SK-N-DZ (cell line): Measurements from ENCODE around the gene TP53TG5.

Experiments used
- DNase-seq: peaks from one replicate; pipeline ENCODE4 v3.0.0-alpha.2; 2015; ENCODE audit warnings: low spot score

TP53TG5 gene

GRCh38 chr20:45346851-45347250, 31.3 kb downstream of the TP53TG5 start:
- no peak for DNase-seq

- no peak for DNase-seq
Observed at GRCh38 chr20:45346291-45346718, 31.8 kb downstream of the TP53TG5 start.

- DNase-seq, result no peak
Observed at GRCh38 chr20:45345104-45345936, 32.8 kb downstream of the TP53TG5 start.

- no peak for DNase-seq
Observed at GRCh38 chr20:45344168-45344860, 33.8 kb downstream of the TP53TG5 start.

GRCh38 chr20:45343532-45344167, 34.5 kb downstream of the TP53TG5 start:
- DNase-seq, result no peak

- DNase-seq, result no peak
Observed at GRCh38 chr20:45342855-45343531, 35.1 kb downstream of the TP53TG5 start.

- peak; percentile 85 for DNase-seq
Observed at GRCh38 chr20:45341939-45342854, 35.9 kb downstream of the TP53TG5 start.

GRCh38 chr20:45341579-45341938, 36.6 kb downstream of the TP53TG5 start:
- DNase-seq, result no peak

GRCh38 chr20:45340951-45341350, 37.2 kb downstream of the TP53TG5 start:
- DNase-seq, result no peak

GRCh38 chr20:45340236-45340847, 37.8 kb downstream of the TP53TG5 start:
- no peak for DNase-seq

GRCh38 chr20:45339799-45340198, 38.3 kb downstream of the TP53TG5 start:
- DNase-seq, result no peak

- no peak for DNase-seq
Observed at GRCh38 chr20:45339084-45339483, 39.0 kb downstream of the TP53TG5 start.

- DNase-seq, result no peak
Observed at GRCh38 chr20:45338121-45339030, 39.7 kb downstream of the TP53TG5 start.

GRCh38 chr20:45337367-45338120, 40.6 kb downstream of the TP53TG5 start:
- DNase-seq, result no peak

GRCh38 chr20:45336530-45337366, 41.4 kb downstream of the TP53TG5 start:
- DNase-seq, result no peak

- no peak for DNase-seq
Observed at GRCh38 chr20:45330476-45330875, 47.6 kb downstream of the TP53TG5 start.

GRCh38 chr20:45329497-45330319, 48.4 kb downstream of the TP53TG5 start:
- no peak for DNase-seq
